Body of pancreas (tissue), 4 donors: ENCODE data around the gene PARP16.

Experiments used
- POLR2A ChIP-seq, 3 donors: fragments of 450-650 bp; IDR thresholded peaks; one replicate each; pipeline ENCODE4 v1.6.1; 2016; ENCODE audit warnings: antibody characterized with exemption in 3 of 3, mild to moderate bottlenecking in 2 of 3
- TF ChIP-seq, protein P1 (sequence below), 7 experiments: fragments of 450-650 bp in 4 of 7; fragments of 200-600 bp in 3 of 7; sonication (generic) in 3 of 7; IDR thresholded peaks; one replicate each; pipeline ENCODE4 v1.5.1; 2016 to 2019; ENCODE audit warnings: antibody characterized with exemption in 7 of 7

DNA sequence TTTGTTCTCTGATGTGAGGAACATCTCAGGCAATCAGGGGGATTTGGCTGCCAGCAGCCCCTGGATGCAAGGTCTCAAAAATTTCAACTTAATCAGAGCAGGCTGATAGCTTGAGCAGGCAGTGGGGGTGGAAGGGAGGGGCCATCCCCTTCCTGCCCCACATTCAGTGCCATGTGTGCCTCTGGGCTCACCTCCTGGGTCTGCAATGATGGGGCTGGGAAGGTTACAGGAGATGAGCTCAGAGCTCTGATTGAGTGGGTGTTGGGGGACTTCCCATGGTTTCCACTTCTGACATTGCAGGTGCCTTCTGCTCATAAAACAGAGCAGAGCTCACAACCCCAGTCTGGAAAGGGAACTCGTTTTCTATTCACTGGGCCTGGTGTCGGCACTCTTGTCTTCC lies 37.0 kb downstream of the PARP16 start:
- no peak for TF ChIP-seq POLR2A (IDR thresholded peaks at IDR 0.05)
- TF ChIP-seq, protein P1, sequence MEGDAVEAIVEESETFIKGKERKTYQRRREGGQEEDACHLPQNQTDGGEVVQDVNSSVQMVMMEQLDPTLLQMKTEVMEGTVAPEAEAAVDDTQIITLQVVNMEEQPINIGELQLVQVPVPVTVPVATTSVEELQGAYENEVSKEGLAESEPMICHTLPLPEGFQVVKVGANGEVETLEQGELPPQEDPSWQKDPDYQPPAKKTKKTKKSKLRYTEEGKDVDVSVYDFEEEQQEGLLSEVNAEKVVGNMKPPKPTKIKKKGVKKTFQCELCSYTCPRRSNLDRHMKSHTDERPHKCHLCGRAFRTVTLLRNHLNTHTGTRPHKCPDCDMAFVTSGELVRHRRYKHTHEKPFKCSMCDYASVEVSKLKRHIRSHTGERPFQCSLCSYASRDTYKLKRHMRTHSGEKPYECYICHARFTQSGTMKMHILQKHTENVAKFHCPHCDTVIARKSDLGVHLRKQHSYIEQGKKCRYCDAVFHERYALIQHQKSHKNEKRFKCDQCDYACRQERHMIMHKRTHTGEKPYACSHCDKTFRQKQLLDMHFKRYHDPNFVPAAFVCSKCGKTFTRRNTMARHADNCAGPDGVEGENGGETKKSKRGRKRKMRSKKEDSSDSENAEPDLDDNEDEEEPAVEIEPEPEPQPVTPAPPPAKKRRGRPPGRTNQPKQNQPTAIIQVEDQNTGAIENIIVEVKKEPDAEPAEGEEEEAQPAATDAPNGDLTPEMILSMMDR (IDR thresholded peaks at IDR 0.05), result no peak
